Measurements from ENCODE around the gene GUCA2A.

Gene GUCA2A

DNA sequence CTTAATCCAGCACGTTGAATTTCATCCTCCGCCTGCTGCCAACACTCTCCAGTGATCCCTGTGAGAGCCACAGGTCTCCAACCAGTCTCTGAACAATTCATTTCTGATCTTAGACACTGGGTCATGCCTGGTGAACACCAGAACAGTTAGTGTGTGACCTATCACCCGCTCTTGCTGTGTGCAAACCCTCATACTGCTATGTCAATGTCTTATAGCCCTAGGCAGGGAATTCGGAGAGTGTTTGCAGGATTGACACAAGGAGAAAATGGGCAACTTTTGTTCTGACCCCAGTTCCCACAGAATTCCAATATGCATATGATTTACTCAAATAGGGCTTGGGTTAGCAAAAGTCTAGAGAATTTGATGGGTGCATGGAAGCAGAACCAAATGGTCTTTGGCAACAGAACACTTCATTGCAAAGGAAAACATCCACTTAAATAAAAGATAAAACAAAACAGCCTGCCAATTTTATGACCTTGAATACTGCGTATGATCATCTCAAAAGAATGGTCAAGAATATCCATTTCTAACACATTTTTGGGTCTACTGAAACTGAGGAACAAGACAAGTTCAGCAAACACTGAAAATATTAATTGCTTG lies 34.4 kb downstream of the GUCA2A start:
- no peak for DNase-seq (ENCODE audit: low read depth)

DNA sequence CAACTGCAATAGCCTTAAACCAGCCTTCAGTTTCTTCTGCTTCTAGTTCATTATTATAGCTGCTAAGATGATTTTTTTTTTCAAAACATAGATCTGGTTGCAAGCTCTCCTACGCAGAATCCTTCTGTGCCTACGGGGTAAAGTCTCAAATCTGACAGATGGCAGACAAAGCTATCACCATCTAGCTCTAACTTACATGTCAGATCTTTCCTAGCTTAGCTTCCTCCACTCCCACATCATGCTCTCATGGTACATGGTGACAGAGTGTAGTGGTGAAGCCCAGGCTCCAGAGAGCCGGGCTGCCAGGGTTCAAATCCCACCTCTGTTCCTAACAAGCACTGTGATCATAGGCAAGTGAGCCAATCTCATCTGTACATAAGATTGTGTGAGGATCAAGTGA lies 35.6 kb downstream of the GUCA2A start:
- DNase-seq (ENCODE audit: low read depth): no peak

DNA sequence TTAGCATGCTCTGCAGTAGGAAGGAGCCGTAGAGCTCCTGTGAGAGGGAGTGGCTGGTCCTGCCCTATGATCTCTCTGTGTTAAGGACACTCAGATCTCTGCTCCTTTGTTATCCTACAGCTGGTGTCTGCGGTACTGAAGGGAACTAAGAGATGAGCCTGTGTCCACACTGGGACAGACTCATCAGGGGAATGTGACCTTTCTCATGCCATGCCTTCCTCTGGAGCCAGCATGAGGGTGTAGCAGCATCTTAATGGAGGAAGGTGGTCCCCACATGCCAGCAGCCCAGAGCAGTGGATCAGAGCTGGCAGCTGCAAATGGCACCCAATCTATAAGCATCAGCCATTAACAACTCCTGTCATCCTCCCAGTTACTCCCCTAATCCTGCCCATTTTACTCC lies 36.0 kb downstream of the GUCA2A start:
- DNase-seq (ENCODE audit: low read depth): no peak

DNA sequence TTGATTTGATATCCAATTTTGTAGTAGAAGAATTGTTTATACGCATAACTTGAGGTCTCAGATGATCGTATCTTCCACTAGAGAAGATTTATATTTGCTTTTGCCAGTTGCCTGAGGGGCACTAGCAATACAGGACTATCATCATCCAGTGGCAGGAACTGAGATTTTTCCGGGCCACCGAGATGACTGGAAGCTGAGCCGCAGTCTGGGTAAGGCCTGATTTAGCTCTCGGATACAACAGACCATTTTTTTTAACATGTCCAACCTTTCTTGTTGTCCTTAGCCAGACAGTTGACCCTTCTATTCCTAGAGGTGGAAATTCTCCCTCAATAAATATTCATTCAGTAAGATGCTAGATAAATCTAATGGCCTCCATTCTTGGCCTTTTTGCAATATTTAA lies 36.8 kb downstream of the GUCA2A start:
- DNase-seq (ENCODE audit: low read depth): no peak

DNA sequence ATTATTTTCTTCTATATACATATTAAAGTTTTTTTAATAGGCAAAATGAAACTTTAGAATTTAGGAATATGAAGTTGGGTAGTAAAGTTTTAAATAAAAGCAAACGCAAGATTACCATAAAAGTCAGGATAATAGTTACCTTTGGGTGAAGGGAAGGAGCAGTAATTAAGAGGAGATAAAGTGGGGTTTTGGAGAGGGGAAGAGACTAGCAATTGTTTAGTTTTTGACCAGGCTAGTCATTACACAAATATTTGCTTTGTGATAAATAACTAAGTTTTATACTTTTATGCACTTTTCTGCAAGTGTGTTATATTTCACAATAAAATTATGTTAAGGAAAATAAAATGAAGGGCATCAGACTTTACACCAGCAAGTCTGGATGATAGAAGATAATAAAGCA lies 39.0 kb downstream of the GUCA2A start:
- DNase-seq (ENCODE audit: low read depth): no peak

DNA sequence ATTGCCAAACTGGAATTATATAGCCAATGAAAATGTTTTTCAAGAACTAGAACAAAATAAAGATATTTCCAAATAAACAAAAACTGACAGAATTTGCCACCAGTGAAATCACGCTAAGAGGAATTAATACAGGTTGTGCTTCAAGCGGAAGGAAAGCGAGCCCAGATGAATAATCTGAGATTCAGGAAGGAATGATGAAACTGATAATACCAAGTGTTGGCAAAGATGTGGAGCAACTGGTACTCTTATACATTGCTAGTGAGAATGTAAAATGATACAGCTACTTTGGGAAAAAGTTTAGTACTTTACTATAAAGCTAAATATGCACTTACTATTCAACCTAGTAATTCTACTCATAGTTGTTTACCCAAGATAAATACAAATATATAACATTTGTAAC lies 42.1 kb downstream of the GUCA2A start:
- no peak for DNase-seq (ENCODE audit: low read depth)

DNA sequence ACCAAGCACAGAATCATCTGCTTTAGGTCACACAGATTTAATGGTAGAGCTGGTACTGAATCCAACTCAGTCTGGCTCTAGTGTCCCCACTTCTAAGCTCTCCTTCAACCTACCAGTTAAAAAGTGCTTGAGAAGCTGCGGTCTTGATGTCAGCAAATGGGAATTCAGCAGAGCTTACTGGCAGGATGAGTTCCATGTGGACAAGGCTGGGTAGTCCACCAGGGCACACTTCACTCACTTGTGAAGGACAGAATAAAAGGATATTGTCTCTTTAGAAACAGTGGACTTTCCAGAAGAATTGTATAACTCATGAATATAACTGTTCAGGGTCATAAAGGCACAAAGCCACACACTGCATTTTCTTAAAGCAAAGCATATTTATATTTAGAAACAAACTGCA lies 46.4 kb downstream of the GUCA2A start:
- DNase-seq (ENCODE audit: low read depth): no peak

DNA sequence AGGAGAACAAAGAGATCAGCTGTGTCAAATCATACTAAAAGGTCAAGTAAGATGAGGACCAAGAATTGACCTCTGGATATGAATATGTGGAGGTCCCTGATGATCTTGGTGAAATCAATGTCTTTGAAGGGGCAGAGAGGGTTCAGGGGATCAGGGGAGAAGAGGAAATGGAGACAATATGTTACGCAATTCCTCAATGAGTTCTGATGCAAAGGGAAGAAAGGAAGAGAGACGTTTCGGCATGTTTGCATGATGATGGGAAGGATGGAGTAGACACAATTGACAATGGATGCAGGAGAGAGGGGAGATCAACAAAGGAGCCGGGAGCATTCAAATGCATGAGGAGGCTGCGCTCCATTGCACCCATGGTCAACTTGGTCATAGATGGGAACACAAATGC lies 47.3 kb downstream of the GUCA2A start:
- no peak for DNase-seq (ENCODE audit: low read depth)

DNA sequence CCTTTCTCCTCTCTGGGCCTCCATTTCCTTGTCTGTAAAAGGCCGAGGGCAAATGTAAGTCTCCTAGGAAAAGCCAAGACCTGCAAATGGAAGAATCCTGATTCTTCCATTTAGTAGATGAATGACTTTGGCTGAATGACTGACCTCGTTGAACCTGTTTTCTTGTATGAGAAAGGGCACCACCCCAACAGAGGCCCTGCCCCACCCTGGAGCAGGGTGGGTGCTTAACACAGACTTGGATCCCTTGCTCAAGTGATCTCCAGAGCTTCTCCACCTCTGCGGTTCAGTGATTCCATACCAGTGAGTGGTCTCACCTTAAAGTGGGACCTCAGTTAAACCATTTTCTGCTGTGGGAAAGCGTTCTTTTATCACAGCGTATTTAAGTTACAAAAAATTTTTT lies 50.3 kb downstream of the GUCA2A start:
- DNase-seq (ENCODE audit: low read depth): no peak

Measured in GM04503 (cell line).